ENCODE results near the gene CRACDL.
A peak's percentile ranks its signal among the peaks of the same experiment; 100 is the strongest.

Gene CRACDL

DNA sequence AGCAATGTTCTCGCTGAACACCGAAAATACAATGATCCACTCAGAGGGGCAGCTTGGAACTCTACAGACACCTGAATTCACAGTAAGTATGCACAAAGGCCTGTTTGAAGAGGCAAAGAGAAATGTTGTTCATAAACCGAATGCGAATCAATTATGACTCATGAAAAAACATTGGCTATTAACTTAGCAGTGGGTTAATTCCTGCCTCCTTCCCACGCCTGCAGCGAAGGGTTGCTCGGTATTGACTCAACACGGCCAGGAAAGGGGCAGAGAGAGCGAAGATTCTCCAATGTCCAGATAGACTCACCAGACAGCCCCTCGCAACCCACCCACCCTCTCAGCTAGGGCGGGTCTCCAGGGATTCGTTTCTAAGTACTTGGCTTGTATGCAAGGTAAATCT lies 9.4 kb downstream of the CRACDL start:
- no peak for DNase-seq (ENCODE audit: low read depth)

DNA sequence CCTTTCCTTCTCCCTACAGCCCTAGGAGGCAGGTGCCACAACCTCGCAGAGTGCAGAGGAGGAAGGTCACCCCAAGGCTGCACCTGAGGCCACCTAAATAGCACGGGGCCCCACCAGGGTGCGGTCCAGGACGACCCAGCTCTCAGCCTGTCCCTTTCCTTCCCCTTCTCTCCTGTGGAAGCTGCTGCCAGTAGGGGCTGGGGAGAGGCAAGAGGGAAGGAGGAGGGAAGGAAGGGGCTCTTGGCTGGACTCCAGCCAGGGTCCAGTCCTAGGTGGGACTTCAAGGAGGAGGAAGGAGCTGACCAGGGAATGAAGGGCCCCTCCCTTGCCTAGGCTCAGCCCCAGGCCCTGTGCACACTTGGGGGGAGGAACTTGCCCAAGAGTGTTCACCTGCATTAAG lies 11.1 kb downstream of the CRACDL start:
- DNase-seq (ENCODE audit: low read depth): no peak

DNA sequence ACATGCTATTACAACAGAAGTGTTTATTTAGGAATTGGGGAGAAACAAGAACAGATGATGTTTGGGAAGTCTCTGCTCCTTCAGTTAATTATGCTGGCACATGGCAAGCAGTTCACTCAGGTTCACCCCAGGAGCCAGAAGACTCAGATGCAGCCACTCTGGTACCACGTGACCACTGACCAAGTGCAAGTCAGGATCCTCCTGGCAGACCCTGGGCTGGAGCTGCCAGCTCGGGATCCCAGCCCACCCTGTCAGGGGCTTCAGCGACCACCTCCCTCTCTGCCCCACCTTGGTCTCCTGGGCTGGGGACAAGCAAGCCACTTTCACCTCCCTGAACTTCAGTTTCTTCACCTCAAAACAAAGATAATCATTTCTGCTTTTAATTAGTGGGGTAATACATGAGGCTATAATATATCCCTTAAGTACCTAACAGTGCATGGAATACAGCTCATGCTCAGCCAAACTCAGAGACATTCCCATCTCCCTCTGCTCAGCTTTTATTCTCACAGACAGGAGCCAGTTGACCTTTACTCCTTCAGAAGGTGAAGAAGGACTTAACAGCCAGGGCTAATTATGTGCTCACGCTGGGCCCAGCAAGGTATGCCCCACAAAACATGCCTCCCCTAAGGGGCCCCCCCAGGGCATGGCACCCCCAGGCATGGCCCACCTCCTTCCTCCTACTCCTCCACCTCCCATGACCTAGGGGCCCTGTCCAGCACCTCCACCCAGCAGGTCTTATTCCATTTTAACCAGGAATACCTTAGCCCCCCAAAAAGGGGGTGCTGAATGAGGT lies 11.8 kb downstream of the CRACDL start:
- DNase-seq (ENCODE audit: low read depth): no peak

DNA sequence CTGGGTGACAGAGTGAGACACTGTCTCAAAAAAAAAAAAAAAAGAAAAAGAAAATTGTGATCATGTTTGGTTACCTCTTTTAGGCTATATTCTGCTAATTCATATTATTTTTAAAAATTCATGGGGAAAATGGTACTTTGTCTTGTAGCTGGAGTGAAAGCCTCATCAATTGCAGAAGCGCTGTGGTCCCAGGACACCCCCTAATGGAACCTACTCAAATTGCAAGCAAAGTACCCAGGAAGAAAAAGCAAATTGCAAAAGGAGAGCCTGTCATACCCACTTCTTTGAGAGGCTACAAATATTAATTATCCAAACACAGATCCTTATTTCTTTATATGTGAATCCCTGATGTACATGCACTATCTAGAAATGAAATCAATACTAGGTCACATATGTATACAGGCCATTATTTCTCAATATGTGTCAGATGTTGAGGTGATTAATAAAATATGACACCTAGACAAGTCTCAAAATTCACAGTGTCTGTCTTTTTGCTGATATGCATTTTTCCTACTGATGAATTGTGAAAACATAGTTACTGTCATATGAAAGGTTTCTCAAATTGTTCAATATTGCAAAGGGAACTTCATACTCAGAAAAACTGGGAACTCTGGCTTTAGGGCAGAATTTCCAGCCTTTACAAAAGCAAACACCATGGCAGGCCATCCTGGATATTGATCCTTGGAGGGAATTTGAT lies 12.6 kb downstream of the CRACDL start:
- DNase-seq (ENCODE audit: low read depth): no peak

DNA sequence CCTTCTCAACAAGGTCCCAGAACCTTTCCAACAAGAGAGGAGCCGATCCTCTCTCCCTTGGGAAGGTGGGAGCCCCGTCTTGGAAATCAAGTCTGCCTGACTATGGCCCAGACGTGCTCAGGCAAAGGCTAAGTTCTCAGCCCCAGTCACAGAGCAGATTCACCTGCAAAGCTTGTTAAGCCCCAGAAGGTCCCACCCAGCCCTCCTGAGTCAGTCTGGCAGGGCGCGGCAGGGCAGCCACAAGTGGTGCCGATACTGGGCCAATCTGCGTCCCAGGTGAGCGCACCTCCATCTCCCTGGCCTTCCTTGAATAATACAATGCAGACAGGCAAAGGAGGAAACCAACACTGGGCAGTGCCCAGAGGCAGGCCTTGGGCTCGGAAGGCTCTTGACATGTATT lies 15.0 kb downstream of the CRACDL start:
- DNase-seq (ENCODE audit: low read depth): no peak

DNA sequence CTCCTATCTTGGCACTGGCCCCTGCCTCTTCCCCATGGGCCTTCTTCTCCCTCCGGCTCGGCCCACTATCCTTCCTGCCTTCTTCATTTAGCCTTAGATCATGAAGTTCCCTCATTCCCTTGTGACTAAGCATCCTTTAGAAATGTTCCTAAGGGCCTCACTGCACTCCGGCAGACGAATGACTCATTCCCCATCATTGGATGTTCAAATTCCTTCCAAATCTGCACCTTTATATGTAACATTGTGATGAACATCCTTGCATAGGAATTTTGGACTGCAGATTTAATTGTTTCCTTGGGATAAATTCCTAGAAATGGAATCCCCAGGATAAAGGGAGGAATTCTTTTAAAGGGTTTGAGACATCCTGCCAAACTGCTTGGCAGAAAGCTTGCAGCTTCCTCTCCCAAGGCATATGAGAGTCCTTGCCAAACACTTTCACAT lies 19.0 kb downstream of the CRACDL start:
- DNase-seq (ENCODE audit: low read depth): peak; percentile 100

DNA sequence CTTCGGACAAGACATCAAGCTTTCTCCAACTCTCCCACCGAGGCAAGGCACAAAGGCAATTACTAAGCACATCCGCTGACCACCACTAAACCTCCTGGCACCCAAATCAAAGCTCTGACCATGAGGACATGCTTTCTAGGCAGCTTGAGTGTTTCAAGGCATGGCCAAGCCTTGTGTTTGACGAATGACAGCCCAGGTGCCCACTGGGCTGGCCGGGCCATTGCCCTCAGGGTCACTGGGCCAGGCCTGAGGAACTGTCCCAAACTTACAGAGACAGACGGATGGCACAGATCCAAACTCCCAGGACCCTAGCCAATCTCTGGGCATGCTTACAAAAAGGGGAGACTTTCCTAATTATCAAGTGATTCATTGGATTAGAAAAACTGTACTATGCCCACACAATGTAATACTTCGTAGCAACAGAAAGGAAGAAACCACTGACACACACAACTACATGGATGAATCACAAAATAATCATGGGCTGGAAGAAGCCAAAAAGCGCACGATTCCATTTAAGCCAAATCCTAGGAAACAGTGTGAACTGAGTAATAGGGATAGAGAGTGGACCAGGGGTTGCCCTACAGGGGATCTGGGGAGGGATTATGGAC lies 20.2 kb downstream of the CRACDL start:
- DNase-seq (ENCODE audit: low read depth): peak; percentile 32

DNA sequence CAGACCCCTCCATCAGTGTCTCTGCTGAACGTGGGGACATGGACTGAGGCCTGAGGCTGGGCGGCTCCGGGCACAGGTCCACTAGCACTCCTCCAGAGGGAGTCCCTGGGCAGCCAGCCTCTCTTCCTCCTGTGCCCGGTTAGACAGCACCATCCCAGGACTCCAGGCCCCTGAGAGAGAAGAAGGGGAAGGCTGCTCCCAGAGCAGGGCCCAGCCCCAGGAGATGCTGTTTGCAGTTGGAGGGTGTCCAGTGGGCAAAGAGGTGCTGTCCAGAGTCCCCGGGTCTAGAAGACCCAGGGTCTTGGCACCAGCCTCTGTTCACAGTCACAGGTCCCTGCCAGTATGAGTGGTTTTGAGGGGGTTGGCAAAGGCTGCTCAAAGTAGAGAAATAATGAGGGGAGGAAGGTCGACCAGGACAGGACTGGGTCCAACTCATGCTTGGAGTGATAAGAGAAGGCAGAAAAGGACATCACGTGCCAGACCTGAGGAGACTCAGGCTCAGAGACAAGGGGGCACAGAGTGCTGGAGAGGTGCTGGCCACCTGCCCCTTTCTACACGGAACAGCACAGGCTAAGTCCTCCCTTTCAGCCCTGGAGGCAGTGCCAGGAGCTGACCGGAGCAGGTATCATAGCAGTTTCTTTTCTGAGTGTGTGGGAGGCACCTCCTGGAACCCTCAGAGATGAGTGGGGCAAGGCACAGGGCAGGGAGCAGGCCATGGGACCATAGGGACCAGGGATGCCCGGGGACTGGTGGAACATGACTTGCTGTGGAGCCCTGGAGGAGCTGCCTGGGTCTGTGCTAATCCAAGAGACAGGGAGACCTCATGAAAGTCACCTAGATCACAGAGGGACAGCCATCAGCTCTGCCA lies 21.1 kb downstream of the CRACDL start:
- no peak for DNase-seq (ENCODE audit: low read depth)

DNA sequence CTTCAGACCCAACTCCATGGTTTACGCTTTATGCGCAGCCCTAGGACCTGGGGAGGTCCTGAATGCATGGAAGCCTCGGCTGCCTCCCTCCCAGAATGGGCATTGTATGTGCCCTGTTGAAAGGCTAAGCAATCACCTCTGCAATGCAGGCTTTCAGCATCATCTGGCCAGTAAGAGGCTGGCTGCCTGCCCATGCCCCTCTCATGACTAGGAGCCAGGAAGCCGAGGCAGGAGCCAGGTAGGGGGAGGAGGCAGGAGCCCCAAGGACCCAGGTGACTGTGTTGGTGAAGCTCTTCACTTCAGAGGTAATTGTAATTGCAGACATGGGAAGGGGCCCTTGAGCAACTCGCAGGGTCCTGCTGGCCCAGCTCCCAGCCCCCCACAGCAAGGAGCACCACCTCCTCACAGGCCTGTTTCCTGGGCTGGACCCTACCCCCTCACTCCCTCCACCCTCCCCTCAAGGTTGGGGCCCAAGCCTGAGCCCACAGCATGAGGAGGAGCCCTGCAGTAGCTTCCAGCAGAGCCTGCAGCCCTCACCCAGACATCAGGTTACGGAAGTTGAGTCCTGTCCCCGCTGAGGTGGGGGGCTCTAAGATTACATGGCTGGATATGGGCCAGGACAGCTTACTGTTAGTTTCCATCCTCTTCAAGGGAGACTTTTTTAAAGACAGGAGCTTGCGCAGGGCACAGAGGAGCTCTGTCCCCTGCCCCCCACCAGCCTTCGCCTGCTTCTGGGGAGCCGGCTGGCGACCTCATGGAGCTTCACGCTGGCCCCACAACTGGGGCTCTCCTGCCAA lies 21.9 kb downstream of the CRACDL start:
- DNase-seq (ENCODE audit: low read depth): no peak

DNA sequence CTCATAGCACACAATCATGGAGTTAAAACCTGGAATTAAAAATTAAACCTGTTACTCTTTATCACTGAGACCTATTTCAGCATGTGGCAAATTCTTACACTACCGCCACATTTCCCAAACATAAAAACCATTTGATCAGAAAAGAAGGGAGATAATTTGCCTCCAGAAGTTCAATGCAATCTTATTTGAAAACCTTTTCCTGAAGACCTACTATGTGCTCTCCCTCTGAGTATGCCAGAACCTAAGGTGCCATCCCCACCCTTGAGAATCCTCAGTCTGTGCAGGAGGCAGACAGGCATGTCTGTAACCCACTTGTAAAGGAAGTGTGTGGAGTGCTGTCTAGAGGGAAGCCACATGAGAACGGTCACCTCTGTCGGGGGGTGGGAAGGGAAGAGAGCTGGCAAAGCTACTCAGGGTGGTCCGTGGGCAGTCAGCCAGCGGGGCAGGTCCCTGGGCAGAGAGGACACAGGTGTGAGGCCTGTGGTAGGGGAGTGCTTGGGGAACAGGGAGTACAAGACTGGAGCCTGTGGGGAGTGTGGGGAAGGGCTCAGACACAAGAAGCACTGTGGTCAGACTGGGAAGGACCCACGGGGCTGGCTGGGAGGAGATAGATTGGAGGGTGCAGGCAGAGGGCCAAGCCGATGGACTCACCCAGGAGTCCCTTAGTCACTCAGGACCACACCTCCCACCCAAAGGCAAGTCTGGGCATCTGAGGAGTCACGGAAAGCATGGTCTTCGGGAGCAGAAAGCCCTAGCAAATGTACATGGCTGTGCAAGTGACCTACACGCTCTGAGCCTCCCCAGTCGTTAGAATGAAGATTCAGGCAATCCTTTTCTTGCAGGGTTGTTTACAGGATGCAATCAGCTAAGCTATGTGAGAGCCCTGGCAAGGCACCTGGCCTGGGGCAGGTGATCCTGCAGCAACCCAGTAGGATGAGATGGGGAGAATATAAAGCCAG lies 22.8 kb downstream of the CRACDL start:
- peak; percentile 32 for DNase-seq (ENCODE audit: low read depth)

DNA sequence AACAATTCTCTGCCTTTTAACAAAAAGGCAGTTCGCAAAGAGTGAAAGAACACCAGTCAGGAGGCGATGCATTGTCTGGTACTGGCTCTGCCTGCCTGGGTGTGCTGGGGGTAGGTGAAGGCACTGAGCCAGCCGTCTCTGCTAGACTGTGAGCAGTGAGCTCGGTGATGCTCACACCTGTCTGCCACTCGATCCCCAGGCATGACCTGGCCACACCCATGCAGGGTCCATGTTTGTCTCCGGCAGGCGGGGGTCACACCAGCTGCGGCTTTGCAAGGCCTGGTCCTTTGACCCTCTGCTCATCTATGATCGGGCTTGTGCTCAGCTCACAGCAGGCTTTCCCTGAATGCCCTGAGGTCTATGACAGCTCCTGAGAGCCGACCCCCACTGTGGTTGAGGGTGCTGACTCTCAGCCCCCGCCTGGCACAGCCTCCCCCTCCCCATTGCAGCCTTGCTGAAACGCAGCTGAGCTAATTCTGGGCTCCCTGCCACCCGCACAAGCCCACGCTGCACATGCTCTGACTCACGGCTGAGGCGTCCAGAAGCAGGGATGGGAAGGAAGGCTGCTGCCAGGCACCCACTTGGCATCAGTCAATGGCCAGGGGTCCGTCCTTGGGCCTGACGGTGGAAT lies 23.7 kb downstream of the CRACDL start:
- peak; percentile 93 for DNase-seq (ENCODE audit: low read depth)

DNA sequence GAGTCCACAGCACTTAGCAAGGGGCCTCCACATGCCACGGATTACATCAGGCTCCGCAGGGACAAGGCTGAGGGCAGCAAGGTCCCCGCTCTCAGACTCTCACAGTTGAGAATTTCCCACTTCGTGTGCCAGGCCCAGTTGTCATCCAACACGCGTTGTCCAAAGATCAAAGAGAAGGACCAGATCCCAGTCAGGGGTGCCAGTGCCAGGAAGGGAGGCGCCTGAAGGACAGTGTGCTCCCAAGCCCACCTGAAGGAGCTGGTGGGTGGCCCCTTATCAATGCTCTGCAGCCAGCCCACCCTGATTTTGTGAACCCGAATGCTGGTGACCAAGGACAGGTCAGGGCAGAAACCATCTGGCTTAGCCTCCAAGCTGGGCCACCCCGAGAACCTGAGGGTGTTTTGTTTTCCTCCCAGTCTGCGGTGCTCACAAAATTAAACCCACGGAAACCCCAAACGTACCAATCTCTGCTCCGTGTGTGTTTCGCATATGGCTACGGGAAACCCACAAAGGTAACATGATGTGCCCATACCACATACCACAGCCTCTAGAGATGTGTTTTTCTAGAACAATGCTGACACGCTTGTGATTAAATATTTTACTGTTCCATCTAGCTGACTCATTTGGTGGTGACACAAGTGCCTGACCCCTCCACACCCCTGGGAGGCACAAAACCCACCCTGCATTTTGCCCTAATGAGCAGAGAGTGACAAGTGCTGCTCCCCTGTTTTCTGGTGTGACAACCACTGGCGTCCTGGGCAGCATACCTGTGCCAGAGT lies 24.5 kb downstream of the CRACDL start:
- no peak for DNase-seq (ENCODE audit: low read depth)

DNA sequence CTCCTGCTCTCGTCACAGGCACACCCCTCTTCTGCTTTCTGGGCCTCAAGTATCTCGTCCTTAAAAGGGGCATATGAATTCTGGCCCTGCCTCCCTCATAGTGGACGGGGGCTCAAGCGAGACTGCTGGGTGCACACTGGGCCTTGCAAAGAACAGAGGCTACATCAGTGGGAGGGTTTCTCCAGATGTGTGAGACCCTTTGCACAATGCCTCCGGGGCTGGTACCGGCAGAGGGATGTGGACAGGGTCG lies 25.0 kb downstream of the CRACDL start:
- no peak for DNase-seq (ENCODE audit: low read depth)

DNA sequence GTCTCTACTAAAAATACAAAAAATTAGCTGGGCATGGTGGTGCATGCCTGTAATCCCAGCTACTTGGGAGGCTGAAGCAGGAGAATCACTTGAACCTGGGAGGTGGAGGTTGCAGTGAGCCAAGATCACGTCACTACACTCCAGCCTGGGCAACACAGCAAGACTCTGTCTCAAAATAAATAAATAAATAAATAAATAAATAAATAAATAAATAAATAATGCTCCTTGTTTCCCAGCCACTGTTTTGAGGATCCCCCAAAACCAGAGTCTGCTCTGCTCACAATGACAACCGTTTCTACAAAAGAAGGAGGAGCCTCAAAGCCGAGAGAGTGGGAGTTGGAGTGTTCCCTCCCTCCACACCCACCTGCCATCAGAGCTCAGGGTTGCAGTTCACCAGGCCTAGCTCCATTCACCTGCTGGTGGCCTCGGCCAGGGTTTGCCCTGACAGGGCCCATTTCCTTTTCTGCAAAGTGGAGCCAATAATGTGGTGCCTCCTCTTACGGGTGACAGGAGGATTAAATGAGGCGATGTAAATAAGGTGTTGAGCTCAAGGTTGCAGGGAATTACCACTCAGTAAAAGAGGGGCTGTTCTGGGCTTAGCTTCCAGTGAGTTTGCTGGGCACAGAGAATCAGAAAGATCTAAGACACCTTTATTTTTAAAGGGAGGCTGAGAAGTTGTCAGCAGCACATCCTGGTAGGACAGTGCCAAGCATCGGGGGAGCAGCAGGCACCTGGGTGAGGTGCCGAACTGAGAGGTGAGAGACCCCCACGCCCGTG lies 25.5 kb downstream of the CRACDL start:
- DNase-seq (ENCODE audit: low read depth): no peak

DNA sequence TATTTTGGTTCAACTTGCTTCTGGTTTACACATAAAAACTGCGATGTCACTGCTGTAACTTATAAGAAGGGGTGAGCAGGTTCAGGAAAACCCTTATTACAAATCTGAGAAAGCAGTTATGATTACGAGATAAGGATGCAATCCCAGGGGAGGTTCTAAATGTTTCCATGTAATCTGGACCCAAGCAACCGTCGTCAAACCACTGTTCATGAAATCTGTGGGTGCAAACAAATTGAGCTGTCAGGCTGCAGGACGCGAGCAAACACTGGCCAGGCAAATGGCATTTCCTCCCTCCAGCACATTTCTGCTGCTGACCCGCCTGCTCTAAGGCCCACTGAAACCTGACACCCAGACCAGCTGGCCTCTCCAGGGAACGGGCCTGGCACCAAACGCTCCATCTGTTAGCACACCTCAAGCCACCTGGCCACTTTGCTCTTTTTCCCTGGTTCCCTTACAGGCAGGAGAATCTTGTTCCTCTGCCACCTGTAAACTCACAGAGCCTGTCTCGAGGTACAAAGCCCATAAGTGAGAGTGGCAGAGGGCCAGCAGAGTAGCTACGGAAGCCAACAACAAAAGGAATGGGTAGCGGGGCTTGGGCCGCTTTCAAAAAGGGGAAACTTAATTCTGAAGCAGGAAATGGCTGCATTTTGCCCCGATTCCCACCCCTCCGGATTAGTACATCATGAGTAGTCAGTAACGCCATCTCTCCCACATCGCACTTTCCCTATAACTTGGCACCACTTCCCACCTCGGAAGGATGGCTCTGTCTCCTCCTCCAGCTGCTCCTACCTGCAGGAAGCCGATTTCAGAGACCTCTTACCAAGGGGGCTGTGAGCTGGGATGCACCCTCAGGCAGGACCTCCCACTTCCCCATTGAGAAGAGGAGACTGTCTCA lies 26.5 kb downstream of the CRACDL start:
- DNase-seq (ENCODE audit: low read depth): peak; percentile 79

DNA sequence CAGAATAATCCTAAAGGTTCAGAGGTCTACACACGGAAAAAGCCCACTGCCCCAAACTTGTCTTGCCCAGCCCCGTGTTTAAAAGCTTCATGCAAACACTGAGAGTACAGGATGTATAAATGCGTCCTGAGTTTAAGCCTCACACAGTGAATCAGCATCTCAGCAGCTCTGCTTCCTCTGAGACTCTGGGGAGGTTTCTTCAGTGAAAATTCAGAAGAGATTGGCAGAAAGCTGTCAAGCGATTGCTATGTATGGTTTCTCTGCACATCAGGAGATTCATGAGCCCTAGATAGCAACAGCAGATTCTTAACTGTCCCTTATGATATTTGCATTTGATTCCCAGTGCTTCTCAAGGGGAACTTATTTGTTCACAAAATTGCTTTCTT lies 27.1 kb downstream of the CRACDL start:
- DNase-seq (ENCODE audit: low read depth): no peak

All from HS-5 (cell line).